PC-9 (cell line): ENCODE results near the gene SACM1L. TPM values are rescaled to one million over a fixed set of nuclear protein-coding genes. Genes with fewer than 3 reads are reported as not detected.

Source experiments
- BruUV-seq: library from RNA; stranded (reverse); fragments of 400-500 nt; replicated peaks from 2 replicates; lab custom pipeline; 2021; lab: Mats Ljungman, UMichigan
- CTCF ChIA-PET: fragments of 300-600 bp; sonication (Branson Sonifier 250); formaldehyde crosslinking; loops from one replicate; lab custom pipeline; 2022; ENCODE audit warnings: antibody characterized with exemption; lab: Charles Lee
- POLR2A ChIA-PET: fragments of 300-600 bp; sonication (Branson Sonifier 250); formaldehyde crosslinking; loops from one replicate; lab custom pipeline; 2022; ENCODE audit warnings: antibody characterized with exemption; ENCODE audit not compliant: unreplicated experiment; lab: Charles Lee
- DNase-seq, 2 experiments: peaks; one replicate each; pipeline versions ENCODE4 v3.0.0 to v3.0.0-alpha.2; 2015 to 2022; ENCODE audit warnings: mixed read lengths in 1 of 2
- H2AFZ ChIP-seq: fragments of 200-600 bp; sonication (generic); 2 replicates; pipeline ENCODE4 v1.8.1; 2017; ENCODE audit warnings: antibody characterized with exemption
- H3F3A ChIP-seq: fragments of 200-600 bp; sonication (generic); 2 replicates; pipeline ENCODE4 v1.8.1; 2017; ENCODE audit warnings: antibody characterized with exemption, mild to moderate bottlenecking, low read depth; ENCODE audit not compliant: insufficient read depth
- H3K27ac ChIP-seq: fragments of 200-600 bp; sonication (generic); 2 replicates; pipeline ENCODE4 v1.6.1; 2016; ENCODE audit warnings: mixed run types
- H3K27me3 ChIP-seq: fragments of 200-600 bp; sonication (generic); 2 replicates; pipeline ENCODE4 v1.6.1; 2016; ENCODE audit warnings: low read depth, mixed run types; ENCODE audit not compliant: insufficient read depth
- H3K36me3 ChIP-seq: fragments of 200-600 bp; sonication (generic); 2 replicates; pipeline ENCODE4 v1.6.1; 2016; ENCODE audit warnings: low read depth, mixed run types
- H3K4me1 ChIP-seq: fragments of 200-600 bp; sonication (generic); replicated peaks from 2 replicates; pipeline ENCODE4 v1.6.1; 2016; ENCODE audit warnings: mixed run types; ENCODE audit not compliant: insufficient read depth
- H3K4me2 ChIP-seq: fragments of 200-600 bp; sonication (generic); 2 replicates; pipeline ENCODE4 v1.6.1; 2017; ENCODE audit warnings: mixed run types
- H3K4me3 ChIP-seq: fragments of 200-600 bp; sonication (generic); 2 replicates; pipeline ENCODE4 v1.6.1; 2016; ENCODE audit warnings: mixed run types
- H3K79me2 ChIP-seq: fragments of 200-600 bp; sonication (generic); 2 replicates; pipeline ENCODE4 v1.6.1; 2017; ENCODE audit warnings: low read depth, mixed run types
- H3K9me2 ChIP-seq: fragments of 200-600 bp; sonication (generic); 2 replicates; pipeline ENCODE4 v1.8.1; 2017; ENCODE audit warnings: mild to moderate bottlenecking; ENCODE audit not compliant: insufficient read depth
- H3K9me3 ChIP-seq: fragments of 200-600 bp; sonication (generic); 2 replicates; pipeline ENCODE4 v1.8.1; 2016; ENCODE audit warnings: low read depth; ENCODE audit not compliant: insufficient read depth
- H4K20me1 ChIP-seq: fragments of 200-600 bp; sonication (generic); 2 replicates; pipeline ENCODE4 v1.8.1; 2017; ENCODE audit not compliant: insufficient read depth
- EZH2 ChIP-seq: fragments of 200-600 bp; sonication (generic); IDR thresholded peaks from 2 replicates; pipeline ENCODE4 v1.8.0; 2017; ENCODE audit warnings: antibody characterized with exemption, low read depth
- intact Hi-C: fragments of 100-400 bp; cut with micrococcal nuclease; formaldehyde crosslinking; loops from one replicate; pipeline ENCODE4 v1.10.0; 2022; ENCODE audit not compliant: unreplicated experiment
- total RNA-seq: library from RNA; stranded (reverse); gene quantifications from 2 replicates; pipeline ENCODE4 v1.2.3, GENCODE V29; 2021
- TF ChIP-seq, protein P1 (sequence below): fragments of 200-600 bp; sonication (generic); conservative IDR thresholded peaks from 2 replicates; pipeline ENCODE4 v1.6.1; 2017; ENCODE audit warnings: mixed run types, antibody characterized with exemption, mild to moderate bottlenecking, moderate library complexity

Gene SACM1L
- total RNA-seq, 1 experiment from 2014 or later, result 33.9 TPM

DNA sequence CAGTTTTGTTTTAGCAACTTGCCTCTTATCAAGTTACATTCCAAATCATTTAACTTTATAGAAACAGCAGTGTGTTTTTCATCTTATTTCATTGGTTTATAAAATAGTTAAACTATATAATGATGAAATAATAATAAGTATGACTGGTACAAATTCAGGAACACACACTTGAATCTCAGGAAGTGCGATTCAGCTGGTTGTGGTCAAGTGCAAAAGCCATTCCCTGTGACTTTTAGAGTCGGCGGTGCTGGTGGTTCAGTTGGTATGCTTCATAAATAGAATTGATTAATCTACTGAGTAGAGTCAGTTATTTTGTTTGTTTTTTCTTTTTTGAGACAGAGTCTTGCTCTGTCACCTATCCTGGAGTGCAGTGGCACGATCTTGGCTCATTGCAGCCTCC lies 22.7 kb downstream of the SACM1L start:
- Histone ChIP-seq H3K36me3 (peaks cover 3% of the 10 kb centered on the region; the same call in 1 of the 2 replicates), H2AFZ (no peak overlapping the region), H3K4me2 (no peak overlapping the region), H3K79me2 (no peaks in the 10 kb centered on the region), H3K27ac (no peak overlapping the region), H3K4me1 (no peaks in the 10 kb centered on the region), H3K4me3 (no peak overlapping the region), H4K20me1 (no peaks in the 10 kb centered on the region; the same call in 1 of the 2 replicates), H3K9me3 (no peaks in the 10 kb centered on the region), H3K27me3 (no peaks in the 10 kb centered on the region), H3K9me2 (no peaks in the 10 kb centered on the region), H3F3A (no peaks in the 10 kb centered on the region)
- CTCF ChIA-PET, result no interaction called here
- POLR2A ChIA-PET, result no interaction called here
- intact Hi-C loops, result no loop called here
- TF ChIP-seq, protein P1, sequence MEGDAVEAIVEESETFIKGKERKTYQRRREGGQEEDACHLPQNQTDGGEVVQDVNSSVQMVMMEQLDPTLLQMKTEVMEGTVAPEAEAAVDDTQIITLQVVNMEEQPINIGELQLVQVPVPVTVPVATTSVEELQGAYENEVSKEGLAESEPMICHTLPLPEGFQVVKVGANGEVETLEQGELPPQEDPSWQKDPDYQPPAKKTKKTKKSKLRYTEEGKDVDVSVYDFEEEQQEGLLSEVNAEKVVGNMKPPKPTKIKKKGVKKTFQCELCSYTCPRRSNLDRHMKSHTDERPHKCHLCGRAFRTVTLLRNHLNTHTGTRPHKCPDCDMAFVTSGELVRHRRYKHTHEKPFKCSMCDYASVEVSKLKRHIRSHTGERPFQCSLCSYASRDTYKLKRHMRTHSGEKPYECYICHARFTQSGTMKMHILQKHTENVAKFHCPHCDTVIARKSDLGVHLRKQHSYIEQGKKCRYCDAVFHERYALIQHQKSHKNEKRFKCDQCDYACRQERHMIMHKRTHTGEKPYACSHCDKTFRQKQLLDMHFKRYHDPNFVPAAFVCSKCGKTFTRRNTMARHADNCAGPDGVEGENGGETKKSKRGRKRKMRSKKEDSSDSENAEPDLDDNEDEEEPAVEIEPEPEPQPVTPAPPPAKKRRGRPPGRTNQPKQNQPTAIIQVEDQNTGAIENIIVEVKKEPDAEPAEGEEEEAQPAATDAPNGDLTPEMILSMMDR, result no peak
- BruUV-seq, result no TSS peak
- DNase-seq, result no peak

DNA sequence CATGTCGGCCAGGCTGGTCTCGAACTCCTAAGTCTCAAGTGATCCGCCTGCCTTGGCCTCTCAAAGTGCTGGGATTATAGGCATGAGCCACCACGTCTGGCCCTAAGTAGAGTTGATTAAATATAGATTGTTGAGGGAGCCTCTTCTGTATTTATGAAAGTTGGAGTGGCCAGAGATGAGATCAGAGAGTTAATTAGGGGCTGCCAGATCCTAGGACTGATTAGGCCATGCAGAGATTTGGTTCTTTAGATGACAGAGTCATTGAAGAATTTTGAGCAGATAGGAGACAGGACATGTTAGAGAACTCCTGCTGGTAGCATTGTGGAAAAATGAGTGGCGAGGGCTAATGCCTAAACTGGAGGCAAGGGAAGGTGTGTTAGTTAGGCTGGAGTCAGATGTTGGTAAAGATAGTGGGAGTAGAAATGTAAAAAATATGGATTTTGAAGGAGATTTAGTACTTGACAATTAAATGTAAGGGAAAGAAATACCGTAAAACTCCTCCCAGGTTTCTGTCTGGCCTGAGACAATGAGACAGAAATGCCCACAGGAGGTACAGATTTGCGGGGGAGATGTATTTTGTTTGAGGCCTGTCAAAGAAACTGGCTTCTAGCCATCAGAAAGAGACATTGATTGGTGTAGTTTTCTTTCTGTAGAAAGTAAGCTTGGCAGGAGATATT lies 23.4 kb downstream of the SACM1L start:
- no TSS peak for BruUV-seq
- H3K4me1 ChIP-seq, result no peaks in the 10 kb centered on the region
- no peaks in the 10 kb centered on the region for H3K9me3 ChIP-seq
- DNase-seq, result no peak
- no peaks in the 10 kb centered on the region for H3K79me2 ChIP-seq
- intact Hi-C loops, result no loop called here
- no peaks in the 10 kb centered on the region; the same call in 1 of the 2 replicates for H3K36me3 ChIP-seq
- no peaks in the 10 kb centered on the region for H3K9me2 ChIP-seq
- H3F3A ChIP-seq, result no peaks in the 10 kb centered on the region
- TF ChIP-seq EZH2, result no peak
- TF ChIP-seq, protein P1, result no peak
- H4K20me1 ChIP-seq, result no peaks in the 10 kb centered on the region; the same call in 1 of the 2 replicates
- no peaks in the 10 kb centered on the region for H3K27me3 ChIP-seq
- no peak overlapping the region for H3K4me2 ChIP-seq
- no peak overlapping the region for H3K4me3 ChIP-seq
- ChIA-PET CTCF (no interaction called here), POLR2A (no interaction called here)
- no peak overlapping the region for H2AFZ ChIP-seq
- H3K27ac ChIP-seq, result no peak overlapping the region

DNA sequence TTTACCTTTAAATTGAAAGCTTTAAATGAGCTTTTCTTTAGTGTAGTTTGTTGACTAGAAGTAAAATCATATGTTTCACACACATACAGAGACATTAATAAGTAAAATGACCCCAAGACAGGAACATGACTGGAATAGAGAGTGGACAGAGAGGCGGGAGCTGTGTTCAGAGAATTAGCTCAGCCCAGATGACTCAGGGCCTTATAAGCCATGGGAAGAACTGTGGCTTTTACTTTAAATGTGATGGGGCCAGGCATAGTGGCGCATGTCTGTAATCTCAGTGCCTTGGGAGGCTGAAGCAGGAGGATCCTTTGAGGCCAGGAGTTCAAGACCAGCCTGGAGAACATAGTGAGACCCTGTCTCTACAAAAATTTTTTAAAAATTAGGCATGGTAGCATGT lies 26.7 kb downstream of the SACM1L start:
- H3K79me2 ChIP-seq, result no peaks in the 10 kb centered on the region
- TF ChIP-seq, protein P1, result no peak
- no peak for TF ChIP-seq EZH2
- BruUV-seq, result no TSS peak
- POLR2A ChIA-PET, result no interaction called here
- no peaks in the 10 kb centered on the region for H3K4me1 ChIP-seq
- H3K4me2 ChIP-seq, result no peak overlapping the region
- no peaks in the 10 kb centered on the region; the same call in 1 of the 2 replicates for H3K36me3 ChIP-seq
- H3K27me3 ChIP-seq, result no peaks in the 10 kb centered on the region
- CTCF ChIA-PET, result interaction anchor here (0.7 kb wide), 1 partner anchor 217 kb away, joined by 3 read pairs; no protein-coding TSS in a partner anchor
- no peak for DNase-seq
- H3K9me2 ChIP-seq, result no peaks in the 10 kb centered on the region
- intact Hi-C loops, result no loop called here
- no peaks in the 10 kb centered on the region for H3K9me3 ChIP-seq
- H3K27ac ChIP-seq, result no peak overlapping the region
- H2AFZ ChIP-seq, result no peak overlapping the region
- no peaks in the 10 kb centered on the region for H3F3A ChIP-seq
- no peaks in the 10 kb centered on the region; the same call in 1 of the 2 replicates for H4K20me1 ChIP-seq
- H3K4me3 ChIP-seq, result no peak overlapping the region
